Natural killer cell (primary cell): Measurements from ENCODE around the gene TNS3. TPM values are rescaled to one million over a fixed set of nuclear protein-coding genes. Genes with fewer than 3 reads are reported as not detected.

ENCODE experiments used
- ATAC-seq, 3 donors: fragments of 150-1000 bp in 2 of 3; fragments of 200-7000 bp in 1 of 3; cut with Tn5 transposase; 1 replicate in 1 of 3; 2 replicates in 2 of 3; pipeline ENCODE4 v1.10.0; 2021; ENCODE audit warnings: mild to moderate bottlenecking in 2 of 3, moderate library complexity in 2 of 3
- DNase-seq, 2 donors: peaks; one replicate each; pipeline versions ENCODE4 v3.0.0 to v3.0.0-alpha.2; 2013 to 2021; ENCODE audit warnings: mixed read lengths in 1 of 2
- H3K27ac ChIP-seq: one replicate; pipeline ENCODE4 v1.5.1; 2013; ENCODE audit warnings: mild to moderate bottlenecking, low read length
- H3K27me3 ChIP-seq: one replicate; pipeline ENCODE4 v1.6.1; 2013; ENCODE audit warnings: low read length; ENCODE audit not compliant: control insufficient read depth, insufficient read depth
- H3K36me3 ChIP-seq: one replicate; pipeline ENCODE4 v1.6.1; 2013; ENCODE audit warnings: low read length; ENCODE audit not compliant: control insufficient read depth, insufficient read depth
- H3K4me1 ChIP-seq: one replicate; pipeline ENCODE4 v1.6.1; 2013; ENCODE audit warnings: low read length; ENCODE audit not compliant: control insufficient read depth, insufficient read depth
- H3K4me3 ChIP-seq: one replicate; pipeline ENCODE4 v1.5.1; 2013; ENCODE audit warnings: low read length
- H3K9me3 ChIP-seq: one replicate; pipeline ENCODE4 v1.6.1; 2013; ENCODE audit warnings: low read length; ENCODE audit not compliant: control insufficient read depth, insufficient read depth
- H3K27ac Mint-ChIP-seq, 2 donors: one replicate each; pipeline ENCODE4 v1.8.0; 2022; ENCODE audit warnings: mild to moderate bottlenecking in 2 of 2, mixed read lengths in 2 of 2, moderate library complexity in 1 of 2
- H3K27me3 Mint-ChIP-seq, 2 donors: one replicate each; pipeline ENCODE4 v1.8.0; 2022; ENCODE audit warnings: low read depth in 2 of 2, mixed read lengths in 2 of 2
- H3K36me3 Mint-ChIP-seq: one replicate; pipeline ENCODE4 v1.8.0; 2022; ENCODE audit warnings: mixed read lengths
- H3K4me1 Mint-ChIP-seq, 2 donors: one replicate each; pipeline ENCODE4 v1.8.0; 2022; ENCODE audit warnings: mixed read lengths in 2 of 2
- H3K4me3 Mint-ChIP-seq: one replicate; pipeline ENCODE4 v1.8.0; 2022; ENCODE audit warnings: mild to moderate bottlenecking, moderate library complexity, mixed read lengths
- H3K9me3 Mint-ChIP-seq, 2 donors: one replicate each; pipeline ENCODE4 v1.8.0; 2022; ENCODE audit warnings: mixed read lengths in 2 of 2
- CTCF ChIP-seq: fragments of 200-600 bp; IDR thresholded peaks from one replicate; pipeline ENCODE4 v1.8.0; 2022; ENCODE audit warnings: antibody characterized with exemption
- WGBS: methylation state at CpG from one replicate; pipeline ENCODE4 v1.1.7; 2013; ENCODE audit warnings: missing lambda C conversion rate; ENCODE audit not compliant: insufficient coverage; 5-methylcytosine and 5-hydroxymethylcytosine counted together
- intact Hi-C: fragments of 100-400 bp; cut with micrococcal nuclease; formaldehyde crosslinking; loops from one replicate; pipeline ENCODE4 v1.14.2; 2022
- total RNA-seq, 4 donors: library from RNA; stranded (reverse); fragments of 120-200 nt in 1 of 4; gene quantifications; one replicate each; pipeline versions ENCODE4 v1.2.3 to v1.2.4, GENCODE V29; 2013 to 2022

TNS3 gene
- total RNA-seq, 3 donors from 2014 or later (not counting 1 experiment from before 2014, with no cell fraction given): 1.6 to 3.5 (median 2.9) TPM

- intact Hi-C loops: no loop called here
- no peak overlapping the region for H3K27ac ChIP-seq
- H3K4me1 Mint-ChIP-seq: no peaks in the 10 kb centered on the region
Observed at GRCh38 chr7:47557694-47558670, 23.9 kb downstream of the TNS3 start.

GRCh38 chr7:47557317-47557693 is 24.6 kb downstream of the TNS3 start:
- no peak for ATAC-seq
- Mint-ChIP-seq H3K36me3 (no peaks in the 10 kb centered on the region), H3K9me3 (no peaks in the 10 kb centered on the region), H3K4me3 (no peak overlapping the region), H3K27ac (no peak overlapping the region), H3K27me3 (no peaks in the 10 kb centered on the region), H3K4me1 (no peaks in the 10 kb centered on the region)
- WGBS: 61% methylated on average over 3 of the region's 4 CpGs
- intact Hi-C loops: no loop called here
- H3K9me3 ChIP-seq: no peaks in the 10 kb centered on the region
- no peak overlapping the region for H3K27ac ChIP-seq
- no peaks in the 10 kb centered on the region for H3K4me1 ChIP-seq
- DNase-seq: no peak
- TF ChIP-seq CTCF: no peak
- H3K4me3 ChIP-seq: no peak overlapping the region
- H3K27me3 ChIP-seq: no peaks in the 10 kb centered on the region
- no peaks in the 10 kb centered on the region for H3K36me3 ChIP-seq

More at GRCh38 chr7:47557694-47558670, 23.9 kb downstream of the TNS3 start:
- Histone ChIP-seq H3K27me3 (no peaks in the 10 kb centered on the region), H3K4me3 (no peak overlapping the region), H3K9me3 (no peaks in the 10 kb centered on the region), H3K4me1 (no peaks in the 10 kb centered on the region), H3K36me3 (no peaks in the 10 kb centered on the region)
- ATAC-seq (no peak), DNase-seq (no peak)
- WGBS: 93% methylated on average over 18 of the region's 19 CpGs
- Mint-ChIP-seq H3K36me3 (no peaks in the 10 kb centered on the region), H3K9me3 (no peaks in the 10 kb centered on the region), H3K27me3 (no peaks in the 10 kb centered on the region), H3K27ac (no peak overlapping the region), H3K4me3 (no peak overlapping the region)
- TF ChIP-seq CTCF: no peak

- WGBS: 91% methylated on average over 13 of the region's 13 CpGs
- H3K27me3 ChIP-seq: no peaks in the 10 kb centered on the region
- H3K9me3 ChIP-seq: no peaks in the 10 kb centered on the region
- no peak for DNase-seq
- Mint-ChIP-seq H3K4me3 (no peak overlapping the region), H3K36me3 (no peaks in the 10 kb centered on the region), H3K27ac (no peak overlapping the region), H3K4me1 (no peaks in the 10 kb centered on the region), H3K27me3 (no peaks in the 10 kb centered on the region), H3K9me3 (no peaks in the 10 kb centered on the region)
- H3K4me1 ChIP-seq: no peaks in the 10 kb centered on the region
- intact Hi-C loops: no loop called here
- H3K4me3 ChIP-seq: no peak overlapping the region
- TF ChIP-seq CTCF: no peak
- no peak for ATAC-seq
- H3K36me3 ChIP-seq: no peaks in the 10 kb centered on the region
- H3K27ac ChIP-seq: no peak overlapping the region
Observed at GRCh38 chr7:47556511-47557180, 25.3 kb downstream of the TNS3 start.
